Uterus (tissue), 4 donors: Measurements from ENCODE around the gene ATR. TPM values are rescaled to one million over a fixed set of nuclear protein-coding genes. Genes with fewer than 3 reads are reported as not detected.
A peak's percentile ranks its signal among the peaks of the same experiment; 100 is the strongest.

Source experiments
- DNase-seq, 2 donors: peaks; one replicate each; pipeline ENCODE4 v3.0.0-alpha.2; 2019 to 2020
- H3K27ac ChIP-seq, 2 donors: fragments of 200-600 bp; sonication (generic); 1 replicate in 1 of 2; 2 replicates in 1 of 2; pipeline ENCODE4 v1.5.1; 2016 to 2018
- H3K27me3 ChIP-seq, 2 donors: fragments of 200-600 bp; sonication (generic); one replicate each; pipeline ENCODE4 v1.5.1; 2018 to 2019; ENCODE audit warnings: control low read depth in 1 of 2
- H3K36me3 ChIP-seq, 2 donors: fragments of 200-600 bp; sonication (generic); one replicate each; pipeline ENCODE4 v1.5.1; 2019; ENCODE audit warnings: control low read depth in 1 of 2
- H3K4me1 ChIP-seq, 2 donors: fragments of 200-600 bp; sonication (generic); one replicate each; pipeline ENCODE4 v1.5.1; 2018 to 2019; ENCODE audit warnings: control low read depth in 1 of 2
- H3K4me3 ChIP-seq, 2 donors: fragments of 200-600 bp; sonication (generic); 1 replicate in 1 of 2; 2 replicates in 1 of 2; pipeline ENCODE4 v1.5.1; 2018 to 2019; ENCODE audit warnings: mild to moderate bottlenecking in 1 of 2
- H3K9me3 ChIP-seq, 2 donors: fragments of 200-600 bp; sonication (generic); one replicate each; pipeline ENCODE4 v1.5.1; 2019; ENCODE audit warnings: control low read depth in 1 of 2
- POLR2A ChIP-seq, 2 donors: fragments of 450-650 bp; IDR thresholded peaks; one replicate each; pipeline ENCODE4 v1.6.1; 2016; ENCODE audit warnings: antibody characterized with exemption in 2 of 2, mild to moderate bottlenecking in 1 of 2, moderate library complexity in 1 of 2
- intact Hi-C: fragments of 100-400 bp; cut with DNase I; formaldehyde crosslinking; loops from one replicate; pipeline ENCODE4 v1.15.1; 2023; ENCODE audit warnings: low total_unique reads
- total RNA-seq, 4 donors: library from RNA; depleted of rRNA in 3 of 4; stranded (reverse); fragments of >200 nt in 3 of 4; gene quantifications; one replicate each; pipeline versions ENCODE4 v1.1.0 to v1.2.4, GENCODE V29; 2014 to 2023
- TF ChIP-seq, protein P1 (sequence below), 4 experiments: fragments of 200-600 bp in 2 of 4; fragments of 450-650 bp in 2 of 4; sonication (generic) in 2 of 4; IDR thresholded peaks; one replicate each; pipeline ENCODE4 v1.5.1; 2016 to 2019; ENCODE audit warnings: antibody characterized with exemption in 4 of 4, mild to moderate bottlenecking in 2 of 4, moderate library complexity in 1 of 4
- donor health status: DM: yes; HTN: yes; CAD: no.

Gene ATR
- total RNA-seq, 4 donors from 2014 or later = 18.4 to 50.5 (median 31.1) TPM

DNA sequence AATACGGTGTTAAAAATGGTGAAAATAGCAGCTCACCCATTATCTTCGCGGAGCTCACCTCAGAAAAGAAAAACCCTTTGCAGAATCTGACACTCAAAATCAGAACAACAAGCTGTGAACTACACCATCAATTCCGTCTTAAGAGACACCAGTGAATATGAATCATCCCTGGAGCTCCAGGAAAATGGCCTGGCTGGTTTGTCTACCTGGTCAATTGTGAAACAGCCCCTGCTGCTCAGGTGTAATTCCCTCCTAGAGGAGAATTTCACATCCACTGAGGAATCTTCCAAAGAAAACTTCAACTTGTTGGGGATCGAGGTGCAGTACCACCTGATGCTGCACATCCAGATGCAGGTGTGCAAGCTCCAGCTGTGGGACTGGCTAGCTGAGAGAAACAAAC is 127.7 kb downstream of the ATR start:
- Histone ChIP-seq H3K27ac (no peak overlapping the region), H3K36me3 (no peaks in the 10 kb centered on the region), H3K4me3 (no peak overlapping the region), H3K27me3 (no peaks in the 10 kb centered on the region), H3K9me3 (no peaks in the 10 kb centered on the region), H3K4me1 (no peaks in the 10 kb centered on the region)
- no peak for DNase-seq
- TF ChIP-seq, protein P1, sequence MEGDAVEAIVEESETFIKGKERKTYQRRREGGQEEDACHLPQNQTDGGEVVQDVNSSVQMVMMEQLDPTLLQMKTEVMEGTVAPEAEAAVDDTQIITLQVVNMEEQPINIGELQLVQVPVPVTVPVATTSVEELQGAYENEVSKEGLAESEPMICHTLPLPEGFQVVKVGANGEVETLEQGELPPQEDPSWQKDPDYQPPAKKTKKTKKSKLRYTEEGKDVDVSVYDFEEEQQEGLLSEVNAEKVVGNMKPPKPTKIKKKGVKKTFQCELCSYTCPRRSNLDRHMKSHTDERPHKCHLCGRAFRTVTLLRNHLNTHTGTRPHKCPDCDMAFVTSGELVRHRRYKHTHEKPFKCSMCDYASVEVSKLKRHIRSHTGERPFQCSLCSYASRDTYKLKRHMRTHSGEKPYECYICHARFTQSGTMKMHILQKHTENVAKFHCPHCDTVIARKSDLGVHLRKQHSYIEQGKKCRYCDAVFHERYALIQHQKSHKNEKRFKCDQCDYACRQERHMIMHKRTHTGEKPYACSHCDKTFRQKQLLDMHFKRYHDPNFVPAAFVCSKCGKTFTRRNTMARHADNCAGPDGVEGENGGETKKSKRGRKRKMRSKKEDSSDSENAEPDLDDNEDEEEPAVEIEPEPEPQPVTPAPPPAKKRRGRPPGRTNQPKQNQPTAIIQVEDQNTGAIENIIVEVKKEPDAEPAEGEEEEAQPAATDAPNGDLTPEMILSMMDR (IDR thresholded peaks at IDR 0.05) = no peak
- TF ChIP-seq POLR2A (IDR thresholded peaks at IDR 0.05) = no peak
- intact Hi-C loops = no loop called here

DNA sequence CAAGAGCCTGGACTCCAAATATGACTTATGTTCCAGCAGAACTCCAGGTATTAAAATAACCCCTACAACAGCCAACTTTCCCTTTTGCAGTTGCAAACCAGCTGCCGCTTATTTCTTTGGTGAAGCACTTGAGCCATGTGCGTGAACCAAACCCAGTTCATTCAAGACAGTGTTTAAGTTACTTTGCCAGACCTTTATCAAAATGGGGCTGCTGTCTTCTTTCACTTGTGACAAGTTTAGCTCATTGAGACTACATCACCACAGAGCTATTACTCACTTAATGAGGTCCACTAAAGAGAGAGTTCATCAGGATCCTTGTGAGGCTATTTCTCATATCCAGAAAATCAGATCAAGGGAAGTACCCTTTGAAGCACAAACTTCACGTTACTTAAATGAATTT is 128.3 kb downstream of the ATR start:
- Histone ChIP-seq H3K27ac (no peak overlapping the region), H3K4me3 (no peak overlapping the region), H3K9me3 (no peaks in the 10 kb centered on the region), H3K36me3 (no peaks in the 10 kb centered on the region), H3K27me3 (no peaks in the 10 kb centered on the region), H3K4me1 (no peaks in the 10 kb centered on the region)
- TF ChIP-seq, protein P1 (IDR thresholded peaks at IDR 0.05) = no peak
- no peak for TF ChIP-seq POLR2A (IDR thresholded peaks at IDR 0.05)
- intact Hi-C loops = no loop called here
- no peak for DNase-seq

DNA sequence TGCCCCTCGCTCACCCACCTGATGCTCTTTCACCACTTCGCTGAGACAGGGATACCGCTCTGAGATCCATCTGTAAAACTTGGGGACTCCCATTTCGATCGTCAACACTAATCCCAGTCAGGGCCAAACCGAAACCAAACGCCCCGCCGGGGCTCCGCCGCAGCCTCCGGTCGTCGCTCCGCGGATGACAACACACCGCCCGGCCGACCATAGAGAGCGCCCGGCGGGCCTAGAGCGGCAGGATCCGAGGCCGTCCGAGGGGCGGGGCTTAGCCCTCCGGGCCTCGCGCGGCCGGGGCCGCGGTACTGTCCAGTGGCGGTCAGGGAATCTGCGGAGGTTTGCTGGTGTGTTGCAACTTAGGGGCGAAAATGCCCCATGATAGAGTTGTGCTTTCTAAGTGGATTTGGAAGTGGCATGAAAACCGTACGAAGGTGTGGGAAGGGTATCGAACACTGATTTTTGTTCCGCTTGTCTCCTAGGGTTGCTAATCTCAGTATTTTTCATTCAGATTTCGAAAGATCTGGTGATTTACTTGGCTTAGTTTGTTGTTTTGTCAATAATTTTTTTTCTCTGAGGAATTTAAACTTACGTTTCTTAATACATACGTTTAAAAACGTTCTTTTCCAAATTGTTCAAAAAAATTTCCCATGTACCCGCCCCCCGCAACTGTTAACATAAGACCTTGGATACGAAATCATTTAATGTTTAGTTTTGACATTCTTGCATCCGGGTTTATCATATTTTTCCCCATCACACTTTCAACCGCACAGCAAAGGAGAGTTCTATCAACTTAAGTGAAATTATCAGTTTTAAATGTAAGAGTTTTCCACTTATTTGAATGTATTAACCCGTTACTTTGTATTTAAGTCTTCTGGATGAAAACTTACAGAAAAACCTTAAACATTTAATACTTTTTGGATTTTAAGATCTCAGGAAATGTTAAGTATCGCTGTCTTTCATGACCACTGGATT is 130.4 kb downstream of the ATR start, which contains the start of gene XRN1:
Gene XRN1, minus strand, starts transcription at position 186 of the 972 bp plus-strand sequence. Its CDS starts 93 bp downstream, at position 93.
- H3K36me3 ChIP-seq = no peaks in the 10 kb centered on the region
- peaks cover 0 to under 1% of the 10 kb centered on the region in 2 donors for H3K4me1 ChIP-seq
- peak; percentile 55 to 60 for TF ChIP-seq POLR2A (IDR thresholded peaks at IDR 0.05)
- TF ChIP-seq, protein P1 (IDR thresholded peaks at IDR 0.05) = no peak
- H3K9me3 ChIP-seq = no peaks in the 10 kb centered on the region
- DNase-seq = peak; percentile 94 to 97
- H3K27ac ChIP-seq = peak within 1 kb of the TSS; percentile 93 to 98
- H3K4me3 ChIP-seq = peak within 1 kb of the TSS; percentile 87 to 94
- intact Hi-C loops = no loop called here
- H3K27me3 ChIP-seq = no peaks in the 10 kb centered on the region

DNA sequence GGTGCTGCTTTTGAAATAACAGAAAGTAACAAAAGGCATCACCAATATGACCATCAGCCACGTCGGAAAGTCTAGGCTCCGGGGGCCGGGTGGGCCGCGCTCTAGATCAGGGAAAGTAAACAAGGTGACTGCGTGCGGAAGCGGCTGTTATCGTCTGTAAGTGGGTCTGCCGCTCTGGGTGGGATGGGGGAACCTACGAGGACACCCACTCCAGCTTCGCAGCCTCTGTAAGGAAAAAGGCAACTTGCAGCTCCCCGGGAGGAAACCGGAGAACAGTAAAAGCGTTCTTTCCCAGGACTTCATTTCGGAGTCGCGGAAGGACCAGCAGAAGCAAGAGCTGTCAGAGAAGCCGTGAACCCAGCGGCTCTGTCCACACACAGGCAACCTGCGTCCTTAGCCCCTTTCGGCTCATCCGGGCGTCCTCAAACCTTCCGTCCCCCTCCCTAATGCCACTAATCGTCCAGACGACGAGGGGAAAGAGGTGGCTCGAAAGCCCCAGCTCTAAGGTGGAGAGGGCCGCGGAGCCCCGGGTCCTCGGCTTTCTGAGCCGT is 131.2 kb downstream of the ATR start:
- Histone ChIP-seq H3K27ac (peak overlapping the region; percentile 93 to 98), H3K4me1 (peaks cover 0 to 3% of the 10 kb centered on the region in 2 donors), H3K4me3 (peak overlapping the region; percentile 87 to 94), H3K36me3 (no peaks in the 10 kb centered on the region), H3K9me3 (no peaks in the 10 kb centered on the region), H3K27me3 (no peaks in the 10 kb centered on the region)
- TF ChIP-seq POLR2A (IDR thresholded peaks at IDR 0.05) = no peak
- TF ChIP-seq, protein P1 (IDR thresholded peaks at IDR 0.05) = no peak
- intact Hi-C loops = no loop called here
- DNase-seq = no peak

DNA sequence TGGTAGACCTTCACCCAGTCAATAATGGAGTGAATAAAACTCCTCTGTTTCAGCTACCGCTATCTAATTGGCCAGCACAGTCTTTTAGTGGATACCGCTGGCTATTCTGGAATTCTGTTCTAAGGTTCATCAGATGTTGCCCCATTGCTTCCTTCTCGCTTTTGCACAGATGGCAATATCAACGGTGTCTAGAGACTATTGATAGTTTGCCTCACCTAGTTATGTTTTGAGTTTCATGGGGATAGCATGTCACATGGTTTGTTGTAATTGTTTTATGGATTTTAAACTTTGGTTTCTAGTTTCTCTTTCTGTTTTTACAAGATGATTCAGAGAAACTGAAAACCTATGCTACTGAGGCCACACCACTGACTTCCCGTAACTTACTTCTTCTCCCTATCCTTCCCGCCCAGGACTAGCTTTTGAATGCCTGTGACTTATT is 132.7 kb downstream of the ATR start:
- TF ChIP-seq POLR2A (IDR thresholded peaks at IDR 0.05) = no peak
- H3K27ac ChIP-seq = no peak overlapping the region
- H3K4me3 ChIP-seq = peak overlapping the region in 1 of 2 donors; percentile 87
- no peaks in the 10 kb centered on the region for H3K36me3 ChIP-seq
- peaks cover 0 to 3% of the 10 kb centered on the region in 2 donors for H3K4me1 ChIP-seq
- no peak for DNase-seq
- H3K27me3 ChIP-seq = no peaks in the 10 kb centered on the region
- intact Hi-C loops = no loop called here
- no peaks in the 10 kb centered on the region for H3K9me3 ChIP-seq
